NK-92 (cell line): ENCODE measurements around the gene ATP5F1B.
"Not testable (repeated sequence)": the region's sequence is repeated elsewhere in the genome, so short reads cannot be mapped to it uniquely, and the experiment has no call there.

Experiments used
- DNase-seq: peaks from one replicate; lab custom pipeline; 2025; ENCODE audit not compliant: unreplicated experiment; lab: John Stamatoyannopoulos, UW

The ATP5F1B gene

DNA sequence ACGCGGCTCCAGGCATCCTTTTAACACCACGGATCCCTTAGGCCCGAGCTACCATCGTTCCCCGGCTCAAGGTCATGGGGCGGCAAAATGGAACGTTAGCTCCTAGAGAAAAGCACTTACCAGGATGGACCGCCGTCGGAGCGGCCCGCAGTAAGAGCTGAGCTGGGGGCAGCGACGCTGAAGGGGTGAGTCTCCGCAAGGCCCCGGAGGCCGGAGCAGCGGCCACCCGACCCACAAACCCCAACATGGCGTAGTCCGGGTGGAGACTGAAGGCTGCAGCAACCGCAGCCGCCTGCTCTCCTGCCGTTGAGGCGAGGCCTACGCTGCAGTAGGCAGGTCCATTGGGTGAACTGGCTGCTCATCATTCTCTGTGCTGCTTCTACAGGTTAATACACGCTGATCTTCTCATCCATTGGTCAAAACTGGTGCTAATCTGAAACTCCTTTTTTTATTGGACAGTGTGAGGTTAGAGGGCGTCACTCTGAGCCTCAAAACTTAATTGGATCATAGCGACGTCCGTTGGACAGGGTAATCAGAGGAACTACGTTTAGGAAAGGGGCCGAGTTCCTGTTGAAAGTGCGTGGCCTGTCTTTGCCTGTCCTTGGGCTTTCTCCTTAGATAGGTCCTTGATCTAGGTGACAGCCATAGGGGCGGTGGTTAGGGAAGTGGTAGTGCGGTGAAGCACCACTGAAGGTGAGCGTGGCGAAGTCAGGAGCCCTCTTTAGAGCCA is at the start of gene ATP5F1B:
TSS of gene ATP5F1B (minus strand) at position 268 of the 730 bp plus-strand sequence. CDS start at position 247, 21 bp downstream.
- DNase-seq: peak; percentile 60

GRCh38 chr12:56694161-56694560 is 48.4 kb upstream of the ATP5F1B start:
- no peak for DNase-seq

GRCh38 chr12:56688846-56689109 is 43.0 kb upstream of the ATP5F1B start:
- no peak for DNase-seq

DNA sequence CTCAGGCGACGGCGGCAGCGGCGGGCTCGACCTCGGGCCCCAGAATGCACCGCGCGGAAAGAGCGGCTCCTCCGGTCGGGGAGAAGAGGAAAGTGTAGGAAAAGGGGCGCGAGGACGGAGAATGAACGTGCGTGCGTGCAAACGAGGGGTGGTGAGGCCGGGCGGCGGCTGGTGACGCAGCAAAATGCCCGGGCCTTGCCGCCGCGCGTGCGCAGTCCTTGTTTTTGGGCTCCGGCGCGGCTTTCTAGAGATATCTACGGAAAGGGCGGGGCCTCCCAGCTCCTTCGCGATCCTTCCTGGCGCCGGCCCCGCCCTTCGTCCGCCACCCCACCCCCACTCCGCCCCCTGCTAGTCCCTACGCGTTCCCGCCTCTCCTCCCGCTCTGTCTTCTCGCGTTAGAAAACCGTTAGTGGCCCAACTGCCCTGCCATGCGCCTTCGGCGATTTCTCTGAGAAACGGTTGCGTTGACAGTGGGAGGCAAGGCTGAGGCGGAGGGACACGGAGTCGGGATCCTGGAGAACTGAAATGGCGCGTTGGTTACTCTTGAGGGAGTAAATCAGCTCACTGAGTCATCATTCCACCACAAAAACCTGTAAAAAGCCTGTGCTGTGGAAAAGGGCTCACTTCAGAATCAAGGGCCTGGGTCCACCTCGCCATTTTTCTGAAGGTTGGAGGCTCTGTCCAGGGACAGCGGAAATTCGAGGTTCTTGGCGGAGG is 42.5 kb upstream of the ATP5F1B start, which contains the start of gene PTGES3:
TSS of gene PTGES3 (minus strand) at position 156 of the 717 bp plus-strand sequence. CDS start 285 bp downstream, outside the sequence.
- peak; percentile 82 for DNase-seq

DNA sequence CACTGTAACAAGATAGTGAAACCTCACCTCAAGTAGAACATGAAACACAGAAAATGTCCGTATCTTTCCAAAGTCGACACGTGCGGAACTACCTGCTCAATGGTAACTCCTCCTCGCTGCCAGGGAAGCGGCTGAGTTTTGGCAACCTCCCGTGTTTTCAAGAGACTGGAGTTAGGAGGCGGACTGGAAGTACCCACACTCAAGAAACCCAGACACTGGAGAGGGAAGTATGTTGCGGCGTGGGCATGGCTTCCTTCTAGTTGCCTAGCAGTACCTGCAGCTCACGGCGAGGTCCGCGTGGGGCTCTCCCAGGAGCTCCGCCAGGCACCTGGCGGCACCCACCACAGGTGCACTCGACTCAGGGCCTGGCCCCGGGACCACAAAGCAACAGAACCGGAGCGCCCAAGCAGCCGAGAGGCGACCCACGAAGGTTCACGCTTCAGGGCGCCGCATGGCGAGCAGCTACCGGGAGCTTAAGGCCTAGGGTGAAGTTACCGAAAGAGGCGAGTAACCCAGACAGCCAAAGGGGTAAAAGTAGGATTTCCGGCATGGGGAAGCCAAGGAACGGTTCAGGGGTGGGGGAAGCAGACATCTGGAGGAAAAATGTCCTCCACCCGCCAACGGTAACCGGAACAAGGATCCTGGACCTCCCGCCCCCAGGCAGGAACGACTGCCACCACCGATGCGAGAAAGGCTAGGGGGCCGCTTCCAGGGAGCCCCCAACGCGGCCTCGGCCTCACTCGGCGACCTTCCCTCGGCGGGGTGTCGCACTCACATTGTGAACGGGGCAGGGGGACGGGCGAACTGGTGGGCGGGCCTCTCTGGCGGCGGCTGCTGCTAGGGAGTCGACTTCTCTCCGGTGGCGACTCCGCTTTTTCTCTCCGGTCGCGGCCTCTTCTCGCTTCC is 41.7 kb upstream of the ATP5F1B start:
- no peak for DNase-seq

- DNase-seq: no peak
Observed at GRCh38 chr12:56684745-56685359, 39.1 kb upstream of the ATP5F1B start.

DNA sequence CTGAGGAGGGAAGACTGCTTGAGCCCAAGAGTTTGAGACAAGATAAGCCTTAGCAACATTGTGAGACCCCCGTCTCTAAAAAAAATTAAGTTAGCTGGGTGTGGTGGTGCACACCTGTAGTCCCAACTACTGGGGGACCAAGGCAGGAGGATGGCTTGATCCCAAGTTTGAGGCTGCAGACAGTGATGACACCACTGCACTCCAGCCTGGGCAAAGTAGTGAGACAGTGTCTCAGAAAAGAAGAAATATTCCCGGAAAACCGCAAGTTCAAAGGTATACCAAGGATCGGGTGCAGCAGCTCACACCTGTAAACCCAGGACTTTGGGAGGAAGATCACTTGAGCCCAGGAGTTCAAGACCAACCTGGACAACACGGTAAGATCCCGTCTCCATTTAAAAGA is 36.5 kb upstream of the ATP5F1B start:
- DNase-seq: no peak

DNA sequence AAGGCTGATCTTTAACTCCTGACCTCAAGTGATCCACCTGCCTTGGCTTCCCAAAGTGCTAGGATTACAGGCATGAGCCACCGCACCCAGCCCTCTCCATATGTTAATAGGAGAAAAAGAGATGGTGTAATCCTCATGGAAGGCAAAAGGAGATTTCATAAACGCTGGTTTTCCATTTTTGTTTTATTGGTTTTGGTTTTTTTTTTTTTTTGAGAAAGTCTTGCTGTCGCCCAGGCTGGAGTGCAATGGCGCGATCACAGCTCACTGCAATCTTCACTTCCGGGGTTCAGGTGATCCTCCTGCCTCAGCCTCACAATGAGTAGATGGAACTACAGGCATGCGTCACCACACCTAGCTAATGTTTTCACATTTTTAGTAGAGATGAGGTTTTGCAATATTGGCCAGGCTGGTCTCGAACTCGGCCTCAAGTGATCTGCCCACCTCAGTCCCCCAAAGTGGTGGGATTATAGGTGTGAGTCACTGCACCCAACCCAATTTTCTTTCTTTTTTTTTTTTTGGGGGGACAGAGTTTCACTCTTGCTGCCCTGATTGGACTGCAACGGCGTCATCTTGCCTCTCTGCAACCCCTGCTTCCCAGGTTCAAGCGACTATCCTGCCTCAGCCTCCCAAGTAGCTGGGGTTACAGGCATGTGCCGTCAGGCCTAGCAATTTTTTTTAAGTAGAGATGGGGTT is 34.2 kb upstream of the ATP5F1B start:
- DNase-seq: no peak

DNA sequence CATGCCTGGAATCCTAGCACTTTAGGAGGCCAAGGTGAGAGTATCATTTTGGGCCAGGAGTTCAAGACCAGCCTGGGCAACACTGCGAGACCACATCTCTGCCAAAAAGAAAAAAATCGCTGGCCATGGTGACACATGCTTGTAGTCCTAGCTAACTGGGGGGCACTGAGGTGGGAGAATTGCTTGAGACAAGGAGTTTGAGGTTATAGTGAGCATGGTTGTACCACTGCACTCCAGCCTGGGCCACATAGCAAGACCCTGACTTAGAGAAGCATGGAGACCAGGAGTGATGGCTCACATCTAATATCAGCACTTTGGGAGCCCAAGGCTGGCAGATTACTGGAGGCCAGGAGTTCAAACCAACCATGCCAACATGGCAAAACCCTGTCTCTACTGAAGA is 33.1 kb upstream of the ATP5F1B start:
- no peak for DNase-seq

DNA sequence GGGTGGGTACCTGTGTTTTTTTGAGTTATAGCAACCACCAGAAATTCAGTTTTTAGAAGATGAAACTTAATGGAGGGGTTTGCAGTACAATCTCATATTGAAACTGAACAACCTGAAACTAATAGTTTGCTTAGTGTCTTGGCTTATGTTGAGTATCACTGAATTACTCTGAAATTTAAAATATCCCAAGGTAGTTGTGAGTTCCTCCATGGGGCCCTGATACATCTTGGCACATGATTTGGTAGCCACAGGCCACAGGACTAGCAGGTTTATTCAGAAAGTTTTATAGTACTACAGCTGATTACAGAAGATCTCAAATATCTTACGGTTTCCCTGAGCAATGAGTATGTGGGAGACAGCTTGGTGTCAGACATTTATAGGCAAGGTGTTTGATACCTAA is 31.9 kb upstream of the ATP5F1B start:
- DNase-seq: no peak

DNA sequence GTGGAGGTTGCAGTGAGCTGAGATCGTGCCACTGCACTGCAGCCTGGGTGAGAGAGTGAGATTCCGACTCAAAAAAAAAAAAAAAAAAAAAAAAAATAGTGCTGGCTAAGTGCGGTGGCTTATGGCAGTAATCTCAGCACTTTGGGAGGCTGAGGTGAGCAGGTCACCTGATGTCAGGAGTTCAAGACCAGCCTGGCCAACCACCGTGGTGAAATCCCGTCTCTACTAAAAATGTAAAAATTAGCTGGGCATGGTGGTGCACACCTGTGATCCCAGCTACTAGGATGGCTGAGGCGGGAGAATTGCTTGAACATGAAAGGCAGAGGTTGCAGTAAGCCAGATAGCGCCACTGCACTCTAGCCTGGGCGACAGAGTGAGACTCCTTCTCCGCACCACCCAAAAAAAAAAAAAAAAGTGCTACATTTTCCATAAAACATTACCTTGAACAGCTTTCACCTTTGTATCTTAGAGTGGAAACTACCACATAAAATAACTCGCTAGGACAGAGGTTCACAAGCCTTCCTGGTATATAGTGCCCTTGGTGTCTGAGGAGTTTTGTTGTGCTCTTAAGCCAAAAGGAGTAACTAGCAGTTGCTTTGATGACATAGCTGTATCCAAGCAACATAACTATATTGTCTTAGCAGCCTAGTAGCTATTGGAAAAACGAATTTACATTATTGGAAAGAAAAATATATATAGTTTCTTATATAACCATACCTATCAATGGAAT is 31.2 kb upstream of the ATP5F1B start:
- DNase-seq: no peak

DNA sequence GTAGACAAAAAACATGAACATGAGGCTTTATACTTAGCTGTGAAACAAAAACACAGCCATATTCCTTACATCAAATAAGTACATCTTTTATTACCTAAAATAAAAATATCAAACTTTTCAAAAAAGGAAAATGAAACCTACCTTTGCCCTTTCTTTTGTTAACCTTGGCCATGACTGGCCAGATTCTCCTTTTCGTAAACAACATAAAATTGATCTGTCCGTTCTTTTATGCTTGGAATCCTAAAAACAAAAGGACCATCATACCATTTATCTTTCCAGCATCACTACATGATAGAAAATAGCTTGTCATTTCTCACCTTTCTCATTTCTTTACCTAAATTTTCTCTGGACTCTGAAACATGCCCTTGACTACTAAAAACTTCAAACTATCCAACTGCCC is 25.8 kb upstream of the ATP5F1B start:
- DNase-seq: no peak

- DNase-seq: no peak
Observed at GRCh38 chr12:56670836-56671235, 25.1 kb upstream of the ATP5F1B start.

DNA sequence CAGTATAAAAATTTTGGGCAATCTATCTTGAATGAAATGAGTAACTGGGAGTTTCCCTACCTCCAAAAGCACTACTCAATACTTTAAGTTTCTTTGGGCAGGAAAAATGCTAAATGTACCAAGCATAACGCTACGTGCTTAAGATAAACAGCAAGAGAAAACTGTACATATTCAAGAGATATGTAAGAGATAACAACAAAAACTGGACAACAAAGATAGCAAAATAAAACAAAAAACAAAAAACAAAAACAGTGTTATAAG is 22.3 kb upstream of the ATP5F1B start:
- DNase-seq: no peak

- no peak for DNase-seq
Observed at GRCh38 chr12:56661979-56662638, 16.3 kb upstream of the ATP5F1B start.

DNA sequence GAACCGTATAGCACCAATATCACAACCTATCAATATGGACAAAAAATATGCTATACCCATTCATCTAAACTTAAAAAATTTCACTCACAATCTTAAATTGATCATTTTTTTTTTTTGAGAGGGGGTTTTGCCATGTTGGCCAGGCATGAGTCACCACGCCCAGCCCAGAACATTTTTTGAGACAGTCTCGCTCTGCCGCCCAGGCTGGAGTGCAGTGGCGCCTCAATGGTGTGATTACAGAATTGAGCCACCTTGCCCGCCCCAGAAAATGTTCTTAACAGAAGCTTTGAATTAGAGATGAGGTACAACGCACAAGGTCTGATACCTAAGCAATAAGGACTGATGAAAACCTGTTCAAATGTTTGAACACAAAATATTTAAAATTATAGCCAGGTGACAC is 15.8 kb upstream of the ATP5F1B start:
- no peak for DNase-seq

- no peak for DNase-seq
Observed at GRCh38 chr12:56658921-56659320, 13.1 kb upstream of the ATP5F1B start.

GRCh38 chr12:56657416-56658379 is 11.9 kb upstream of the ATP5F1B start:
- no peak for DNase-seq

- DNase-seq: not testable (repeated sequence)
Observed at GRCh38 chr12:56653781-56654180, 8.0 kb upstream of the ATP5F1B start.
